ENCODE measurements around the gene RASL12.
A peak's percentile ranks its signal among the peaks of the same experiment; 100 is the strongest.
"Not testable (repeated sequence)": the region's sequence is repeated elsewhere in the genome, so short reads cannot be mapped to it uniquely, and the experiment has no call there.

RASL12 gene

DNA sequence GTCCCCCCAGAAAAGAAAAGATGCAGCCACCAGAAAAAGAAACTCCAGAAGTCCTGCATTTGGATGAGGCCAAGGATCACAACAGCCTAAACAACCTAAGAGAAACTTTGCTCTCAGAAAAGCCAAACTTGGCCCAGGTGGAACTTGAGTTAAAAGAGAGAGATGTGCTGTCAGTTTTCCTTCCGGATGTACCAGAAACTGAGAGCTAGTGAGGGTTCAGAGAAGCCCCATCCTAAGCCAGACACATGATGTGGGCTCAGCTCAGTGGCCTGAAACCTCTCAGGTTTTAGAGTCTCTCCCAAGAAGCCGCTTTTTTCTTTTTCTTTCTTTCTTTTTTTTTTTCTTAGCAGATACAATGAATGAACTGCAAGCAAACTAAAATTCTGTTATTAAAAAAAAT is 14.8 kb downstream of the RASL12 start:
- no peak for DNase-seq

GRCh38 chr15:65051266-65051665 is 16.5 kb downstream of the RASL12 start:
- DNase-seq: no peak

- no peak for DNase-seq
Measured at GRCh38 chr15:65050270-65050669, 17.5 kb downstream of the RASL12 start.

GRCh38 chr15:65049418-65049840 is 18.4 kb downstream of the RASL12 start:
- peak; percentile 93 for DNase-seq

DNA sequence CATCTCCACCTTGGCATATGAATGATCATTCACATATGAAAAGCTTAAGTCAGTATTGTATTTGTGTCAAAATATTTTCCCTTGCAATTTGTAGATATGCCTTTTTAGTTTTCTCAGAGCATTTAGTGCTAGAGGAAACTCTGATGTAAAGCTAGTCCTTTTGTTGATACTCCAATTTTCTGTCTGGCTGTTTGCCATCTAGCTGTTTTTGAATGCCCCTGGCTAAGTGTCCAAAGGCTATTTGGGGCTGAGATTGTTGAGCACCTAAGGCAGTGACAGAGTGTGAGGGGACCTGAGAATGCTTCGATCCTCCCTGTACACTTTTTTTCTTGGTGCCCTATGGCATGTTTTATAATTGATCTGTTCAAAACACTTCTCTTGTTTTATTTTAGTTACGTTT is 19.6 kb downstream of the RASL12 start:
- DNase-seq: no peak

- DNase-seq: no peak
Measured at GRCh38 chr15:65044724-65045481, 22.9 kb downstream of the RASL12 start, which contains the start of gene SLC51B. SLC51B (plus strand) TSS chr15:65045387; CDS start chr15:65050005, 4,618 bp downstream.

- DNase-seq: not testable (repeated sequence)
Measured at GRCh38 chr15:65044218-65044617, 23.6 kb downstream of the RASL12 start.

GRCh38 chr15:65042776-65043327 is 24.9 kb downstream of the RASL12 start:
- DNase-seq: peak; percentile 17

GRCh38 chr15:65041787-65042186 is 26.0 kb downstream of the RASL12 start:
- DNase-seq: no peak

GRCh38 chr15:65040461-65040860 is 27.3 kb downstream of the RASL12 start:
- no peak for DNase-seq

GRCh38 chr15:65038836-65039235 is 29.0 kb downstream of the RASL12 start:
- DNase-seq: no peak

GRCh38 chr15:65038428-65038827 is 29.4 kb downstream of the RASL12 start:
- no peak for DNase-seq

DNA sequence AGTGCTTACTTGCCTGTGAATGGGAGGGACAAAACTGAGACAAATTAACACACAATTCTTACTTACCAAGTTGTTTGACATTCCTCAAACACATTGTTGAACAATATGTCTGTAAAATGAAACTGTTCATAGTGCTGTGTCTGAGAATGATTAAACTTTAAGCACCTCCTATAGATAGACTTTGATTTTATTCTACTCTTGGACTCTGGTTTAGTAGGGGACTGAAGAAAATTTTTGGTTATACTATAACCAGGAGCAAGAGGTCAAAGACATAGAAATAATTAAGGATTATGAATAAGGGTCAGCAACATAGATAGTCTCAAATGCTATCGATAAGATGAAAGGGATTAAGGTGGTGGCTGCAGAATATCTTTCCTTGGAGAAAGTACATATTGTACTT is 30.5 kb downstream of the RASL12 start:
- no peak for DNase-seq

DNA sequence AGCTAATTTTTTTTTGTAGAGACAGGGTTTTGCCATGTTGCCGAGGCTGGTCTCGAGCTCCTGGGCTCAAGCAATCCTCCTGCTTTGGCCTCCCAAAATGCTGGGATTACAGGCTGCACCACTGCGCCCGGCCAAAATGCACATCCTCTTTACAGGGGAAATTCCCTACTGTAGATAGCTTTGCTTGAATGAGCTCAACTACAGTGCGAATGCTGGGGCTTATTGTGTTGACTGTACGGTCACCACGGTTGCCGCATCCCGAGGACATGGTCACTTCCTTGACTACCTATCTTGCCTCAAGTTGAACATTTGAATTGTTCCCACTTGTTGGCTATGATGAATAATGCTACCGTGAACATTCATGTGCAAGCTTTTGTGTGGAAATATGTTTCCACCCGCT is 33.1 kb downstream of the RASL12 start:
- DNase-seq: no peak

GRCh38 chr15:65033659-65034269 is 34.0 kb downstream of the RASL12 start:
- no peak for DNase-seq

DNA sequence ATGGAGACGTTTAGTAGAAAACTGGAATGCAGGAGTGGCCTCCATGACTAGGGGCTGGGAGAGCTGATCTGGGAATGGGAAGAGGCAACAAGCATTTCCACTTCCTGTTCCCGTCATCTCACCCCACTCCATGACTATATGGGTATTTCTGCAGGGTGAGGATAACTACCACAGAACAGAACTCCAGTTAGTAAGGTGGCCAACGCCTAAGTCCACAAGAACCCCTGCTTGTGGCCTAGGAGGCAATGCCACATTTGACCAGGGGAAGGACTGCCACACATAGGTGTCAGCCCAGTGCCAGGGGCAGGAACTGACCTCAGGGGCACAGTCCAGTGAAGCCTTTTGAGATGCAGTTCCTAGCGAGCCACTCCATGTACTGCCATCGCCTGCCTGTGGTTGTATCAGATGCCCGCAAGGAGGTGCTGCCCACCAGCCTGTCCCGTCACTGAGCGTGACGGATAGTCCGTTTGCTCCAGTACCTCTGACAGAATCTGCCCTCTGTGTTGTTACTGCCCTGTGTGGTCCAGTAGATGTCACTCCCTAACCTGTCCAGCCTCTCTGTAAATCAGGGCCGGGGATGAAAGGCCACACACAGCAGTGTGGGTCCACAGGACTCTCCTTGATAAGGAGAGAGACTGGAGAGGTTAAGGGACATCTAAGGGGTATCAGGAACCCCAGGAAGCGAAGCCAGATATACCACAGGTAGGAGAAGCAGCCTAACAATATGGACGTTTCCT is 34.8 kb downstream of the RASL12 start:
- peak; percentile 67 for DNase-seq

- no peak for DNase-seq
Measured at GRCh38 chr15:65029736-65030208, 38.0 kb downstream of the RASL12 start.

GRCh38 chr15:65028921-65029735 is 38.7 kb downstream of the RASL12 start, which contains the start of gene MTFMT:
MTFMT (minus strand) TSS chr15:65029639; CDS start chr15:65029613, 26 bp downstream.
- DNase-seq: peak; percentile 99

DNA sequence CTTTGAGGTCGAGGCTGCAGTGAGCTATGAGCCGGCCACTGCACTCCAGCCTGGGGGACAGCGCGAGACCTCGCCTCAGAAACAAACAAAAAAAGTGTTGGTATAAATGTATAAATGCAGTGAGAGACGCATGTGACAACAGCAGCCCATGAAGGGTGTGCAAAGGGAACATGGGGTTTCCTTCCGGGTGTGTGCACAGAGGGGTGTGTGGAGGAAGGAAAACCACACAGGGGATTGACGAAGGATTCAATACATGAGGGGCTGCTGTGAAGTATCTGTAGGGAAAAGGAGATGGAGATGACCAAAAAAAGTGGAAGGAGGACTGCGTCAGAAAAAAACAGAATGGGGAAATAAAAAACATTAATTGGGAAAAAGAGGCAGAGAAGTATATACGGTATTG is 39.5 kb downstream of the RASL12 start:
- no peak for DNase-seq

- no peak for DNase-seq
Measured at GRCh38 chr15:65027593-65027992, 40.2 kb downstream of the RASL12 start.

- no peak for DNase-seq
Measured at GRCh38 chr15:65026756-65027155, 41.0 kb downstream of the RASL12 start.

DNA sequence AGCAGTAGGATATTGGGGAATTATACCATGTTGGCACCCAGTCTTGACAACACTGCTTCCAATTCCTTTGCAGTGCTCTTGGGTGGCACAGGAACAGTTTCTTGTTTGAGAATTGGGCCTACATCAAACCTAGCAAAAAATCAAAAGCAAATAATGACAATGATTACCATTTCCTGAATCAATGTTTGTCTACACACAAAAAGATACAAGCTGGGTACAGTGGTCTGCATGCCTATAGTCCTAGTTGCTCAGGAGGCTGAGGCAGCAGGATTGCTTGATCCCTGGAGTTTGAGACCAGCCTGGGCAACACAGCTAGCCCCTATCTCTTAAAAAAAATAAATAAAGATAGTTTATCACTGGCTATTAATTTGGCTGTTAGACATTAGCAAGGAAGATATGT is 46.3 kb downstream of the RASL12 start:
- no peak for DNase-seq

Data from activated CD8-positive, alpha-beta memory T cell treated with anti-CD3 and anti-CD28 coated beads for 24 hours (primary cell).